H1 (cell line): Measurements from ENCODE around the gene CEACAM5. TPM values are rescaled to one million over a fixed set of nuclear protein-coding genes. Genes with fewer than 3 reads are reported as not detected.

ENCODE experiments used
- FOSL1 ChIP-seq: IDR thresholded peaks from 2 replicates; pipeline ENCODE4 v1.6.1; 2011; ENCODE audit warnings: mild to moderate bottlenecking, low read depth, low read length, moderate library complexity; ENCODE audit not compliant: insufficient read depth
- NRF1 ChIP-seq: IDR thresholded peaks from 2 replicates; pipeline ENCODE4 v1.6.1; 2011; ENCODE audit warnings: mild to moderate bottlenecking, low read depth, low read length, improper control_type of control experiment
- TAF7 ChIP-seq: optimal IDR thresholded peaks from 2 replicates; pipeline ENCODE3; 2011; ENCODE audit warnings: low read depth, mild to moderate bottlenecking, inconsistent platforms, low read length, moderate library complexity, borderline replicate concordance
- polyA plus RNA-seq, 7 experiments: library from polyadenylated mRNA; depleted of rRNA in 3 of 7; stranded (reverse) in 5 of 7; unstranded in 2 of 7; fragments of >200 nt in 5 of 7; fragments of 200-250 nt in 2 of 7; gene quantifications; 1 replicate in 5 of 7; 2 replicates in 1 of 7; 4 replicates in 1 of 7; pipeline versions ENCODE4 v1.2.1 to v1.2.3, GENCODE V29; 2011 to 2013; ENCODE audit warnings: missing spikeins in 2 of 7, mixed read lengths in 2 of 7
- total RNA-seq: library from RNA; stranded (reverse); fragmentation: NEBNext Ultra II Directional; extraction: Animal tissue kit (Norgen Biotek cat#: 25700); gene quantifications from 2 replicates; pipeline ENCODE4 v1.2.1, GENCODE V29; 2021
- TF ChIP-seq, protein P1 (sequence below): fragments of 300-600 bp; sonication (generic); IDR thresholded peaks from 2 replicates; pipeline ENCODE4 v1.7.1; 2012; ENCODE audit warnings: low read length, moderate library complexity, mild to moderate bottlenecking, inconsistent platforms; ENCODE audit not compliant: insufficient replicate concordance

Gene CEACAM5
- total and polyA plus RNA-seq, 2 of the 8 experiments (the other 6 are each of a cell fraction or from before 2014, with no cell fraction given) = not detected

DNA sequence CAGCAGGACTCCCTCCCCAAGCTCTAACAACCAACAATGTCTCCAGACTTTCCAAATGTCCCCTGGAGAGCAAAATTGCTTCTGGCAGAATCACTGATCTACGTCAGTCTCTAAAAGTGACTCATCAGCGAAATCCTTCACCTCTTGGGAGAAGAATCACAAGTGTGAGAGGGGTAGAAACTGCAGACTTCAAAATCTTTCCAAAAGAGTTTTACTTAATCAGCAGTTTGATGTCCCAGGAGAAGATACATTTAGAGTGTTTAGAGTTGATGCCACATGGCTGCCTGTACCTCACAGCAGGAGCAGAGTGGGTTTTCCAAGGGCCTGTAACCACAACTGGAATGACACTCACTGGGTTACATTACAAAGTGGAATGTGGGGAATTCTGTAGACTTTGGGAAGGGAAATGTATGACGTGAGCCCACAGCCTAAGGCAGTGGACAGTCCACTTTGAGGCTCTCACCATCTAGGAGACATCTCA is 6.2 kb upstream of the CEACAM5 start (continued):
- TF ChIP-seq, protein P1, sequence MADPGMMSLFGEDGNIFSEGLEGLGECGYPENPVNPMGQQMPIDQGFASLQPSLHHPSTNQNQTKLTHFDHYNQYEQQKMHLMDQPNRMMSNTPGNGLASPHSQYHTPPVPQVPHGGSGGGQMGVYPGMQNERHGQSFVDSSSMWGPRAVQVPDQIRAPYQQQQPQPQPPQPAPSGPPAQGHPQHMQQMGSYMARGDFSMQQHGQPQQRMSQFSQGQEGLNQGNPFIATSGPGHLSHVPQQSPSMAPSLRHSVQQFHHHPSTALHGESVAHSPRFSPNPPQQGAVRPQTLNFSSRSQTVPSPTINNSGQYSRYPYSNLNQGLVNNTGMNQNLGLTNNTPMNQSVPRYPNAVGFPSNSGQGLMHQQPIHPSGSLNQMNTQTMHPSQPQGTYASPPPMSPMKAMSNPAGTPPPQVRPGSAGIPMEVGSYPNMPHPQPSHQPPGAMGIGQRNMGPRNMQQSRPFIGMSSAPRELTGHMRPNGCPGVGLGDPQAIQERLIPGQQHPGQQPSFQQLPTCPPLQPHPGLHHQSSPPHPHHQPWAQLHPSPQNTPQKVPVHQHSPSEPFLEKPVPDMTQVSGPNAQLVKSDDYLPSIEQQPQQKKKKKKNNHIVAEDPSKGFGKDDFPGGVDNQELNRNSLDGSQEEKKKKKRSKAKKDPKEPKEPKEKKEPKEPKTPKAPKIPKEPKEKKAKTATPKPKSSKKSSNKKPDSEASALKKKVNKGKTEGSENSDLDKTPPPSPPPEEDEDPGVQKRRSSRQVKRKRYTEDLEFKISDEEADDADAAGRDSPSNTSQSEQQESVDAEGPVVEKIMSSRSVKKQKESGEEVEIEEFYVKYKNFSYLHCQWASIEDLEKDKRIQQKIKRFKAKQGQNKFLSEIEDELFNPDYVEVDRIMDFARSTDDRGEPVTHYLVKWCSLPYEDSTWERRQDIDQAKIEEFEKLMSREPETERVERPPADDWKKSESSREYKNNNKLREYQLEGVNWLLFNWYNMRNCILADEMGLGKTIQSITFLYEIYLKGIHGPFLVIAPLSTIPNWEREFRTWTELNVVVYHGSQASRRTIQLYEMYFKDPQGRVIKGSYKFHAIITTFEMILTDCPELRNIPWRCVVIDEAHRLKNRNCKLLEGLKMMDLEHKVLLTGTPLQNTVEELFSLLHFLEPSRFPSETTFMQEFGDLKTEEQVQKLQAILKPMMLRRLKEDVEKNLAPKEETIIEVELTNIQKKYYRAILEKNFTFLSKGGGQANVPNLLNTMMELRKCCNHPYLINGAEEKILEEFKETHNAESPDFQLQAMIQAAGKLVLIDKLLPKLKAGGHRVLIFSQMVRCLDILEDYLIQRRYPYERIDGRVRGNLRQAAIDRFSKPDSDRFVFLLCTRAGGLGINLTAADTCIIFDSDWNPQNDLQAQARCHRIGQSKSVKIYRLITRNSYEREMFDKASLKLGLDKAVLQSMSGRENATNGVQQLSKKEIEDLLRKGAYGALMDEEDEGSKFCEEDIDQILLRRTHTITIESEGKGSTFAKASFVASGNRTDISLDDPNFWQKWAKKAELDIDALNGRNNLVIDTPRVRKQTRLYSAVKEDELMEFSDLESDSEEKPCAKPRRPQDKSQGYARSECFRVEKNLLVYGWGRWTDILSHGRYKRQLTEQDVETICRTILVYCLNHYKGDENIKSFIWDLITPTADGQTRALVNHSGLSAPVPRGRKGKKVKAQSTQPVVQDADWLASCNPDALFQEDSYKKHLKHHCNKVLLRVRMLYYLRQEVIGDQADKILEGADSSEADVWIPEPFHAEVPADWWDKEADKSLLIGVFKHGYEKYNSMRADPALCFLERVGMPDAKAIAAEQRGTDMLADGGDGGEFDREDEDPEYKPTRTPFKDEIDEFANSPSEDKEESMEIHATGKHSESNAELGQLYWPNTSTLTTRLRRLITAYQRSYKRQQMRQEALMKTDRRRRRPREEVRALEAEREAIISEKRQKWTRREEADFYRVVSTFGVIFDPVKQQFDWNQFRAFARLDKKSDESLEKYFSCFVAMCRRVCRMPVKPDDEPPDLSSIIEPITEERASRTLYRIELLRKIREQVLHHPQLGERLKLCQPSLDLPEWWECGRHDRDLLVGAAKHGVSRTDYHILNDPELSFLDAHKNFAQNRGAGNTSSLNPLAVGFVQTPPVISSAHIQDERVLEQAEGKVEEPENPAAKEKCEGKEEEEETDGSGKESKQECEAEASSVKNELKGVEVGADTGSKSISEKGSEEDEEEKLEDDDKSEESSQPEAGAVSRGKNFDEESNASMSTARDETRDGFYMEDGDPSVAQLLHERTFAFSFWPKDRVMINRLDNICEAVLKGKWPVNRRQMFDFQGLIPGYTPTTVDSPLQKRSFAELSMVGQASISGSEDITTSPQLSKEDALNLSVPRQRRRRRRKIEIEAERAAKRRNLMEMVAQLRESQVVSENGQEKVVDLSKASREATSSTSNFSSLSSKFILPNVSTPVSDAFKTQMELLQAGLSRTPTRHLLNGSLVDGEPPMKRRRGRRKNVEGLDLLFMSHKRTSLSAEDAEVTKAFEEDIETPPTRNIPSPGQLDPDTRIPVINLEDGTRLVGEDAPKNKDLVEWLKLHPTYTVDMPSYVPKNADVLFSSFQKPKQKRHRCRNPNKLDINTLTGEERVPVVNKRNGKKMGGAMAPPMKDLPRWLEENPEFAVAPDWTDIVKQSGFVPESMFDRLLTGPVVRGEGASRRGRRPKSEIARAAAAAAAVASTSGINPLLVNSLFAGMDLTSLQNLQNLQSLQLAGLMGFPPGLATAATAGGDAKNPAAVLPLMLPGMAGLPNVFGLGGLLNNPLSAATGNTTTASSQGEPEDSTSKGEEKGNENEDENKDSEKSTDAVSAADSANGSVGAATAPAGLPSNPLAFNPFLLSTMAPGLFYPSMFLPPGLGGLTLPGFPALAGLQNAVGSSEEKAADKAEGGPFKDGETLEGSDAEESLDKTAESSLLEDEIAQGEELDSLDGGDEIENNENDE = no peak
- no peak for TF ChIP-seq NRF1
- TF ChIP-seq TAF7 = no peak
- no peak for TF ChIP-seq FOSL1
